ENCODE data around the gene DEFB129.

The DEFB129 gene

GRCh38 chr20:277496-277781 is 50.4 kb downstream of the DEFB129 start:
- Histone ChIP-seq H3K18ac (ENCODE audit: low read length) (no peak overlapping the region), H3K27me3 (ENCODE audit: control insufficient read depth in 3 of 3, insufficient read depth in 3 of 3, low read depth in 1 of 3, low read length in 3 of 3) (no peaks in the 10 kb centered on the region), H2AK5ac (ENCODE audit: low read depth, low read length) (no peak overlapping the region), H2BK12ac (ENCODE audit: low read length) (no peak overlapping the region), H3K79me1 (ENCODE audit: low read depth, low read length) (no peaks in the 10 kb centered on the region), H3K4me3 (ENCODE audit: low read length in 2 of 2) (no peak overlapping the region), H4K91ac (ENCODE audit: low read depth, low read length, poor library complexity) (no peak overlapping the region), H3K9ac (ENCODE audit: low read depth, low read length, poor library complexity) (no peak overlapping the region), H3K9me3 (replicated peaks in 1 of 2; ENCODE audit: control insufficient read depth in 2 of 2, insufficient read depth in 1 of 2, low read depth in 1 of 2, low read length in 2 of 2) (peaks cover 0 to 1% of the 10 kb centered on the region in 2 donors), H3K4me1 (ENCODE audit: control insufficient read depth in 2 of 2, insufficient read depth in 1 of 2, low read depth in 1 of 2, low read length in 2 of 2) (no peaks in the 10 kb centered on the region), H3K23ac (ENCODE audit: low read depth, low read length, poor library complexity) (no peak overlapping the region), H4K8ac (ENCODE audit: low read depth, low read length) (no peak overlapping the region), H2BK120ac (ENCODE audit: low read depth, low read length) (no peak overlapping the region), H3K4me2 (ENCODE audit: insufficient read depth, low read length, poor library complexity, severe bottlenecking) (no peak overlapping the region), H2BK5ac (ENCODE audit: low read length) (no peak overlapping the region), H3K14ac (ENCODE audit: low read length) (no peak overlapping the region), H3K36me3 (replicated peaks in 1 of 2; ENCODE audit: control insufficient read depth in 2 of 2, insufficient read depth in 2 of 2, low read length in 2 of 2) (peaks cover 37 to 86% of the 10 kb centered on the region in 2 donors), H3K4ac (ENCODE audit: low read length) (no peak overlapping the region), H2BK15ac (ENCODE audit: low read length) (no peak overlapping the region), H3K27ac (replicated peaks; ENCODE audit: low read length) (no peak overlapping the region), H2AFZ (ENCODE audit: low read length) (no peak overlapping the region)
- no peak for DNase-seq (ENCODE audit: low spot score)
- WGBS, 2 donors (ENCODE audit: extremely low coverage in 2 of 2, insufficient read length in 2 of 2, insufficient replicate concordance in 1 of 2): no CpG with 5 or more reads among the region's 3 CpGs

- no CpG with 5 or more reads among the region's 5 CpGs for WGBS, 2 donors (ENCODE audit: extremely low coverage in 2 of 2, insufficient read length in 2 of 2, insufficient replicate concordance in 1 of 2)
- Histone ChIP-seq H4K91ac (ENCODE audit: low read depth, low read length, poor library complexity) (no peak overlapping the region), H3K4me2 (ENCODE audit: insufficient read depth, low read length, poor library complexity, severe bottlenecking) (no peak overlapping the region), H2BK5ac (ENCODE audit: low read length) (no peak overlapping the region), H3K14ac (ENCODE audit: low read length) (no peak overlapping the region), H3K27me3 (ENCODE audit: control insufficient read depth in 3 of 3, insufficient read depth in 3 of 3, low read depth in 1 of 3, low read length in 3 of 3) (no peaks in the 10 kb centered on the region), H3K36me3 (replicated peaks in 1 of 2; ENCODE audit: control insufficient read depth in 2 of 2, insufficient read depth in 2 of 2, low read length in 2 of 2) (peaks cover 36 to 85% of the 10 kb centered on the region in 2 donors), H3K9me3 (replicated peaks in 1 of 2; ENCODE audit: control insufficient read depth in 2 of 2, insufficient read depth in 1 of 2, low read depth in 1 of 2, low read length in 2 of 2) (peaks cover 0 to 1% of the 10 kb centered on the region in 2 donors), H3K23ac (ENCODE audit: low read depth, low read length, poor library complexity) (no peak overlapping the region), H2AFZ (ENCODE audit: low read length) (no peak overlapping the region), H3K4me1 (ENCODE audit: control insufficient read depth in 2 of 2, insufficient read depth in 1 of 2, low read depth in 1 of 2, low read length in 2 of 2) (no peaks in the 10 kb centered on the region), H2BK12ac (ENCODE audit: low read length) (no peak overlapping the region), H2BK120ac (ENCODE audit: low read depth, low read length) (no peak overlapping the region), H3K4me3 (ENCODE audit: low read length in 2 of 2) (no peak overlapping the region), H2AK5ac (ENCODE audit: low read depth, low read length) (no peak overlapping the region), H3K79me1 (ENCODE audit: low read depth, low read length) (no peaks in the 10 kb centered on the region), H4K8ac (ENCODE audit: low read depth, low read length) (no peak overlapping the region), H3K4ac (ENCODE audit: low read length) (no peak overlapping the region), H3K9ac (ENCODE audit: low read depth, low read length, poor library complexity) (no peak overlapping the region), H2BK15ac (ENCODE audit: low read length) (no peak overlapping the region), H3K27ac (replicated peaks; ENCODE audit: low read length) (no peak overlapping the region), H3K18ac (ENCODE audit: low read length) (no peak overlapping the region)
- no peak for DNase-seq (ENCODE audit: low spot score)
Observed at GRCh38 chr20:278181-278580, 51.1 kb downstream of the DEFB129 start.

- Histone ChIP-seq H2AK5ac (ENCODE audit: low read depth, low read length) (no peak overlapping the region), H4K8ac (ENCODE audit: low read depth, low read length) (no peak overlapping the region), H2BK12ac (ENCODE audit: low read length) (peak overlapping the region; percentile 78), H3K9ac (ENCODE audit: low read depth, low read length, poor library complexity) (no peak overlapping the region), H2BK15ac (ENCODE audit: low read length) (no peak overlapping the region), H4K91ac (ENCODE audit: low read depth, low read length, poor library complexity) (no peak overlapping the region), H2BK120ac (ENCODE audit: low read depth, low read length) (no peak overlapping the region), H3K4ac (ENCODE audit: low read length) (no peak overlapping the region), H3K23ac (ENCODE audit: low read depth, low read length, poor library complexity) (no peak overlapping the region), H3K79me1 (ENCODE audit: low read depth, low read length) (no peaks in the 10 kb centered on the region), H3K4me2 (ENCODE audit: insufficient read depth, low read length, poor library complexity, severe bottlenecking) (no peak overlapping the region), H3K9me3 (replicated peaks in 1 of 2; ENCODE audit: control insufficient read depth in 2 of 2, insufficient read depth in 1 of 2, low read depth in 1 of 2, low read length in 2 of 2) (no peaks in the 10 kb centered on the region), H2BK5ac (ENCODE audit: low read length) (no peak overlapping the region), H3K36me3 (replicated peaks in 1 of 2; ENCODE audit: control insufficient read depth in 2 of 2, insufficient read depth in 2 of 2, low read length in 2 of 2) (peaks cover 39 to 88% of the 10 kb centered on the region in 2 donors), H2AFZ (ENCODE audit: low read length) (no peak overlapping the region), H3K18ac (ENCODE audit: low read length) (no peak overlapping the region), H3K4me1 (ENCODE audit: control insufficient read depth in 2 of 2, insufficient read depth in 1 of 2, low read depth in 1 of 2, low read length in 2 of 2) (no peaks in the 10 kb centered on the region), H3K27me3 (ENCODE audit: control insufficient read depth in 3 of 3, insufficient read depth in 3 of 3, low read depth in 1 of 3, low read length in 3 of 3) (no peaks in the 10 kb centered on the region), H3K27ac (replicated peaks; ENCODE audit: low read length) (no peak overlapping the region), H3K4me3 (ENCODE audit: low read length in 2 of 2) (no peak overlapping the region), H3K14ac (ENCODE audit: low read length) (no peak overlapping the region)
- no CpG with 5 or more reads among the region's 88 CpGs for WGBS, 2 donors (ENCODE audit: extremely low coverage in 2 of 2, insufficient read length in 2 of 2, insufficient replicate concordance in 1 of 2)
- DNase-seq (ENCODE audit: low spot score): no peak
Observed at GRCh38 chr20:278607-279571, 51.8 kb downstream of the DEFB129 start.

Data from neuronal stem cell (in vitro differentiated cells).